ENCODE measurements around the gene PEBP1. TPM values are rescaled to one million over a fixed set of nuclear protein-coding genes. Genes with fewer than 3 reads are reported as not detected.

Gene PEBP1
- total and polyA plus RNA-seq, 2 of the 8 experiments (the other 6 are each of a cell fraction or from before 2014, with no cell fraction given) = 444 to 622 TPM

DNA sequence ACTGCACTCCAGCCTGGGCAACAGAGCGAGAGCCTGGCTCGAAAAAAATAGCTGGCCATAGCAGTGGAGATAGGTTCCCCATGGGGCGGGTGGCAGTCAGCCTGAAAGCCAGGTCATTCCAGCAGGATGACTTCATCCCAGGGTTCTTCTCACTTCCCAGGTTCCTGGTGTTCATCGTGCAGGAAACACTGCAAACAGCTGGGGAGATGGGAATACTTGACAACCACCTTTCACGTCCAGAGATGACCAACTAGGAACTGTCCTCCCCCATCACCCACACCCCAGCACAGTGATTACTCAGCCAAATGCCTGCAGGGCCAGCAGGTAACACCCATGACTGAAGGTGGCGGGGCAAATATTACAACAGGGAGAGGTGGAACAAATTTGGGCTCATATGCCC, 33.9 kb upstream of the PEBP1 start (continued):
- TF ChIP-seq MAFK (IDR thresholded peaks at IDR 0.05; ENCODE audit: low read depth, low read length) (no peak), ZNF274 (IDR thresholded peaks at IDR 0.05; ENCODE audit: borderline replicate concordance, extremely low read depth, low read length) (no peak), SIN3A (conservative IDR thresholded peaks at IDR 0.05 in 1 of 2, IDR thresholded peaks at IDR 0.05 in 1 of 2; ENCODE audit: low read depth in 1 of 2, low read length in 2 of 2) (no peak)
